Prostate gland (tissue), 2 donors: ENCODE results near the gene TMSB10. TPM values are rescaled to one million over a fixed set of nuclear protein-coding genes. Genes with fewer than 3 reads are reported as not detected.
"Not testable (repeated sequence)": the region's sequence is repeated elsewhere in the genome, so short reads cannot be mapped to it uniquely, and the experiment has no call there.

ENCODE experiments used
- DNase-seq: peaks from one replicate; pipeline ENCODE4 v3.0.0-alpha.2; 2019; ENCODE audit warnings: low spot score
- H3K27ac ChIP-seq, 2 donors: fragments of 200-600 bp; sonication (generic); 2 replicates each; pipeline ENCODE4 v1.5.1; 2017 to 2019
- H3K27me3 ChIP-seq: fragments of 200-600 bp; sonication (generic); replicated peaks from 2 replicates; pipeline ENCODE4 v1.5.1; 2019; ENCODE audit not compliant: insufficient read depth
- H3K36me3 ChIP-seq, 2 donors: fragments of 200-600 bp; sonication (generic); 1 replicate in 1 of 2; 2 replicates in 1 of 2; pipeline versions ENCODE4 v1.5.1 to v1.8.1; 2017 to 2019
- H3K4me1 ChIP-seq: fragments of 200-600 bp; sonication (generic); replicated peaks from 2 replicates; pipeline ENCODE4 v1.5.1; 2019
- H3K4me3 ChIP-seq, 2 donors: fragments of 200-600 bp; sonication (generic); 2 replicates each; pipeline ENCODE4 v1.5.1; 2017 to 2019
- H3K9me3 ChIP-seq: fragments of 200-600 bp; sonication (generic); 2 replicates; pipeline ENCODE4 v1.5.1; 2017
- POLR2A ChIP-seq: fragments of 450-650 bp; IDR thresholded peaks from one replicate; pipeline ENCODE4 v1.6.1; 2016; ENCODE audit warnings: antibody characterized with exemption, mild to moderate bottlenecking
- POLR2AphosphoS5 ChIP-seq: sonication (generic); formaldehyde crosslinking; IDR thresholded peaks from one replicate; pipeline ENCODE4 v1.6.1; 2017; ENCODE audit warnings: antibody characterized with exemption
- WGBS: methylation state at CpG from one replicate; pipeline ENCODE4 v1.1.5; 2018; 5-methylcytosine and 5-hydroxymethylcytosine counted together
- intact Hi-C: fragments of 100-400 bp; cut with DNase I; formaldehyde crosslinking; loops from one replicate; pipeline ENCODE4 v1.14.2; 2022
- total RNA-seq, 2 donors: library from RNA; depleted of rRNA; stranded (reverse); fragments of >200 nt; gene quantifications; one replicate each; pipeline ENCODE4 v1.1.0, GENCODE V29; 2016
- TF ChIP-seq, protein P1 (sequence below), 4 experiments: fragments of 200-600 bp in 2 of 4; fragments of 450-650 bp in 2 of 4; sonication (generic) in 2 of 4; IDR thresholded peaks; 1 replicate in 3 of 4; 2 replicates in 1 of 4; pipeline ENCODE4 v1.5.1; 2016 to 2019; ENCODE audit warnings: antibody characterized with exemption in 4 of 4, mild to moderate bottlenecking in 2 of 4, moderate library complexity in 2 of 4

The TMSB10 gene
- total RNA-seq, 2 donors from 2014 or later, result 1,100 to 3,014 TPM

DNA sequence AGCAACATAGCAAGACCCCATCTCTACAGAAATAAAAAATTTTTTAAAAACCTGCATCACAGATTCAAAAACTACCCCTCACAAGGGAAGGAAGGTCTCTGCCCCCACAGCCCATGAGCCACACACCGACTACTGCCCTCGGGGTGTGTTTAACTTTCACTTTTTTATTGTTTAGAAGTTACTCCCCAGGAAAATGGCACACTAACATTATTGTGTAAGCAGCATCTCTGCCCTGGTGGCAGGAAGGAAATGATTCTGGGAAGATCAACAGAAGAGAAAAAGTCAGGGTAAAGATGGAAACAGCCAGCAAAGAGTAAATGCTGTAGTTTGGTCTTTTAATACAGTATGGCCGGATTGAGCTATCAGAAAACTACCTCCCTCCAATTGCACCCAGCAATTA is 46.5 kb upstream of the TMSB10 start:
- WGBS, result 52% methylated on average over 3 of the region's 3 CpGs
- Histone ChIP-seq H3K36me3 (no peaks in the 10 kb centered on the region), H3K9me3 (no peaks in the 10 kb centered on the region), H3K27ac (no peak overlapping the region), H3K27me3 (no peaks in the 10 kb centered on the region), H3K4me1 (no peaks in the 10 kb centered on the region), H3K4me3 (no peak overlapping the region)
- no peak for DNase-seq
- TF ChIP-seq POLR2A (no peak), POLR2AphosphoS5 (no peak)
- TF ChIP-seq, protein P1, sequence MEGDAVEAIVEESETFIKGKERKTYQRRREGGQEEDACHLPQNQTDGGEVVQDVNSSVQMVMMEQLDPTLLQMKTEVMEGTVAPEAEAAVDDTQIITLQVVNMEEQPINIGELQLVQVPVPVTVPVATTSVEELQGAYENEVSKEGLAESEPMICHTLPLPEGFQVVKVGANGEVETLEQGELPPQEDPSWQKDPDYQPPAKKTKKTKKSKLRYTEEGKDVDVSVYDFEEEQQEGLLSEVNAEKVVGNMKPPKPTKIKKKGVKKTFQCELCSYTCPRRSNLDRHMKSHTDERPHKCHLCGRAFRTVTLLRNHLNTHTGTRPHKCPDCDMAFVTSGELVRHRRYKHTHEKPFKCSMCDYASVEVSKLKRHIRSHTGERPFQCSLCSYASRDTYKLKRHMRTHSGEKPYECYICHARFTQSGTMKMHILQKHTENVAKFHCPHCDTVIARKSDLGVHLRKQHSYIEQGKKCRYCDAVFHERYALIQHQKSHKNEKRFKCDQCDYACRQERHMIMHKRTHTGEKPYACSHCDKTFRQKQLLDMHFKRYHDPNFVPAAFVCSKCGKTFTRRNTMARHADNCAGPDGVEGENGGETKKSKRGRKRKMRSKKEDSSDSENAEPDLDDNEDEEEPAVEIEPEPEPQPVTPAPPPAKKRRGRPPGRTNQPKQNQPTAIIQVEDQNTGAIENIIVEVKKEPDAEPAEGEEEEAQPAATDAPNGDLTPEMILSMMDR (IDR thresholded peaks at IDR 0.05), result no peak
- intact Hi-C loops, result no loop called here

GRCh38 chr2:84861539-84861938 is 43.9 kb upstream of the TMSB10 start:
- no peak for DNase-seq
- no peaks in the 10 kb centered on the region for H3K36me3 ChIP-seq
- 76% methylated on average over 6 of the region's 6 CpGs for WGBS
- no peaks in the 10 kb centered on the region for H3K9me3 ChIP-seq
- intact Hi-C loops, result no loop called here
- TF ChIP-seq, protein P1 (IDR thresholded peaks at IDR 0.05), result no peak
- no peak for TF ChIP-seq POLR2A
- TF ChIP-seq POLR2AphosphoS5, result no peak
- no peak overlapping the region for H3K4me3 ChIP-seq
- H3K4me1 ChIP-seq, result no peaks in the 10 kb centered on the region
- no peaks in the 10 kb centered on the region for H3K27me3 ChIP-seq
- H3K27ac ChIP-seq, result no peak overlapping the region

GRCh38 chr2:84862006-84862405 is 43.5 kb upstream of the TMSB10 start:
- Histone ChIP-seq H3K4me3 (no peak overlapping the region), H3K9me3 (no peaks in the 10 kb centered on the region), H3K27me3 (no peaks in the 10 kb centered on the region), H3K27ac (no peak overlapping the region), H3K4me1 (no peaks in the 10 kb centered on the region), H3K36me3 (no peaks in the 10 kb centered on the region)
- 88% methylated on average over 6 of the region's 6 CpGs for WGBS
- intact Hi-C loops, result no loop called here
- TF ChIP-seq, protein P1 (IDR thresholded peaks at IDR 0.05), result no peak
- TF ChIP-seq POLR2A, result no peak
- TF ChIP-seq POLR2AphosphoS5, result no peak
- DNase-seq, result no peak

DNA sequence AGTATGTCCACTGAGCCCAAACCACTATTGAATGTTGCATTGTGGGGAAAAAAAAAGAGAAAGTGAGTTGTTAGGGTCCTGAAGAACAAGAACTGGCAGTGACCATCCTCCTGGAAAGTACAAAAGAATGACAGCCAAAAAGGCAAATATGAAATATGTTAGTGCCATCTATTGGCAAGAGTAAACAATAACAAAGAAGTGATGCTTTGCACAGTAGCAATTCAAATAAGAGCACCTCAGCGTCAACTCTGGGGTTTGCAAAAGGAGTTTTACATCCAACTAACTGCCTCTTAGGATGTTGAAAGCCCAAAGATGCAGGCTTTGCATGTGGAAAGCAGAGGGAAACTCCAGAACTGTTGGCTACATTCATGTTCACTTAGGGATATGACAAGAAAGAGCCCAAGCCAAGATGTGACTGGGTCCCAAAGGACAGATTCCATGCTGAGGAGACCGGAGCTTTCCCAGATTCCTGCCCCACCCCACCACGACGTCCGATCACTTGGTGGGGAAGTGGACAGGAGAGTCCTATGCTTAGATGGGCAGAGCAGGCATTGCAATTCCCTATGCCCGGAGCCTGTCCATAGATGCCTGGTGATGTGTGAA is 40.2 kb upstream of the TMSB10 start:
- Histone ChIP-seq H3K4me3 (no peak overlapping the region), H3K27ac (no peak overlapping the region), H3K36me3 (no peaks in the 10 kb centered on the region), H3K4me1 (no peaks in the 10 kb centered on the region), H3K9me3 (no peaks in the 10 kb centered on the region), H3K27me3 (no peaks in the 10 kb centered on the region)
- WGBS, result 62% methylated on average over 6 of the region's 6 CpGs
- TF ChIP-seq, protein P1 (IDR thresholded peaks at IDR 0.05), result peak in 1 of 4 experiments; percentile 17
- TF ChIP-seq POLR2A (no peak), POLR2AphosphoS5 (no peak)
- intact Hi-C loops, result no loop called here
- no peak for DNase-seq

- Histone ChIP-seq H3K36me3 (no peaks in the 10 kb centered on the region), H3K27ac (no peak overlapping the region), H3K27me3 (no peaks in the 10 kb centered on the region), H3K9me3 (no peaks in the 10 kb centered on the region), H3K4me1 (no peaks in the 10 kb centered on the region), H3K4me3 (no peak overlapping the region)
- intact Hi-C loops, result no loop called here
- WGBS, result 65% methylated on average over 3 of the region's 3 CpGs
- DNase-seq, result no peak
- TF ChIP-seq POLR2A (no peak), POLR2AphosphoS5 (no peak)
- TF ChIP-seq, protein P1 (IDR thresholded peaks at IDR 0.05), result no peak
Measured at GRCh38 chr2:84866122-84866521, 39.3 kb upstream of the TMSB10 start.

DNA sequence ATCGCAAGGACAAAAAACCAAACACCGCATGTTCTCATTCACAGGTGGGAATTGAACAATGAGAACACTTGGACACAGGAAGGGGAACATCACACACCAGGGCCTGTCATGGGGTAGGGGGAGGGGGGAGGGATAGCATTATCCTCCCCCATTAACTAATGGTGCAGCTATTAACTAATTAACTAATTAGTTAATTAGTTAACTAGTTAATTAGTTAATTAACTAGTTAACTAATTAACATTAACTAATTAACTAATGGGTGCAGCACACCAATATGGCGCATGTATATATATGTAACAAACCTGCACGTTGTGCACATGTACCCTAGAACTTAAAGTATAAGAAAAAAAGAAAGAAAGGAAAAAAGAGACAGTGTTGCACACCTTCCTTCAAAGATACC is 37.1 kb upstream of the TMSB10 start:
- H3K27ac ChIP-seq, H3K36me3 ChIP-seq, DNase-seq, H3K4me1 ChIP-seq, H3K9me3 ChIP-seq, H3K27me3 ChIP-seq, intact Hi-C loops, H3K4me3 ChIP-seq: not testable (repeated sequence)
- WGBS, result 92% methylated on average over 4 of the region's 4 CpGs
